ENCODE data around the gene SNED1.

The SNED1 gene

DNA sequence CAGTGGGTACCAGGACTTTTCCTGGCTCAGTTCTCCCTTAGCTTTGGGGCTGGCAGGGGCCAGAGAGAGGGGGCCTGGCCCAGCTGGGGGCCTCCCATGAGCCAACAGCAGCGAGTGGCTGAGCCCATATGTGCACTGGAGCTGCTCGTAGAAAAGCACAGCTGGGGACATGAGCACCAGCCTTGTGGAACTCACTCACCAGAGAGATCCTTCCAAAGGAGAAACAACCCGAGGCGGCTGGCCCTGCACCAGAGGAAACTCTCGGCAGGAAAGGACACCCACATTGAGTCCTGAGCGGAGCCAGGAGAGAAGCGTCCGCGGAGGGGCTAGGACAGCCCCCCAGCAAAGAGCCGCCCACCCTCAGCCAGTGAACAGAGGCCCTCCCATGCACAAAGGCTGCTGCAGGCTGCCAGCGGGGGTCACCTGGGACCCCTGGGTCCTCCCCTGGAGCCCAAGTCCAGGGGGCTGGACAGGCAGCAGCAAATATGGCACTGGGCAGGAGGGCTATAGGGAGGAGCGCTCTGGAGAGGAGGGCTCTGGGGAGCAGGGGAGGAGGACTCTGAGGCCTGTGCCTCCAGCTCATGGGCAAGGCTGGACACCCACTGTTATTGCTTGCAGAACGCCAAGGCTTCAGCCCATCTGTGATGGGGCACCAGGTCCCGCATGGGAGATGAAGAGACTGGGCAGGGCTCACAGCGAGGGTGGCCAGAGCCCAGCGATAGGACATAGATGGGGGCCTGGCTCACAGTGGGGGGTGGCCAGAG, 42.1 kb upstream of the SNED1 start:
- Histone ChIP-seq H3K27ac (ENCODE audit: low read length) (no peak overlapping the region), H3K79me2 (ENCODE audit: low read length) (no peaks in the 10 kb centered on the region), H3K9me2 (replicated peaks; ENCODE audit: insufficient read depth, low read length) (no peaks in the 10 kb centered on the region), H3K9me3 (replicated peaks; ENCODE audit: insufficient read depth, low read length) (no peaks in the 10 kb centered on the region), H3K9ac (ENCODE audit: low read length) (no peak overlapping the region), H3K4me3 (ENCODE audit: low read length) (no peak overlapping the region), H3K4me1 (ENCODE audit: low read length) (no peaks in the 10 kb centered on the region), H3K36me3 (replicated peaks; ENCODE audit: insufficient read depth, low read length) (no peaks in the 10 kb centered on the region), H3F3A (ENCODE audit: insufficient read depth, low read length) (no peaks in the 10 kb centered on the region), H3K27me3 (replicated peaks; ENCODE audit: insufficient read depth, low read length) (peaks cover 71% of the 10 kb centered on the region), H4K20me1 (ENCODE audit: insufficient read depth, low read length) (no peaks in the 10 kb centered on the region), H2AFZ (ENCODE audit: low read length) (no peak overlapping the region), H3K4me2 (ENCODE audit: low read depth, low read length) (no peak overlapping the region)
- DNase-seq: no peak
- TF ChIP-seq, protein P1, sequence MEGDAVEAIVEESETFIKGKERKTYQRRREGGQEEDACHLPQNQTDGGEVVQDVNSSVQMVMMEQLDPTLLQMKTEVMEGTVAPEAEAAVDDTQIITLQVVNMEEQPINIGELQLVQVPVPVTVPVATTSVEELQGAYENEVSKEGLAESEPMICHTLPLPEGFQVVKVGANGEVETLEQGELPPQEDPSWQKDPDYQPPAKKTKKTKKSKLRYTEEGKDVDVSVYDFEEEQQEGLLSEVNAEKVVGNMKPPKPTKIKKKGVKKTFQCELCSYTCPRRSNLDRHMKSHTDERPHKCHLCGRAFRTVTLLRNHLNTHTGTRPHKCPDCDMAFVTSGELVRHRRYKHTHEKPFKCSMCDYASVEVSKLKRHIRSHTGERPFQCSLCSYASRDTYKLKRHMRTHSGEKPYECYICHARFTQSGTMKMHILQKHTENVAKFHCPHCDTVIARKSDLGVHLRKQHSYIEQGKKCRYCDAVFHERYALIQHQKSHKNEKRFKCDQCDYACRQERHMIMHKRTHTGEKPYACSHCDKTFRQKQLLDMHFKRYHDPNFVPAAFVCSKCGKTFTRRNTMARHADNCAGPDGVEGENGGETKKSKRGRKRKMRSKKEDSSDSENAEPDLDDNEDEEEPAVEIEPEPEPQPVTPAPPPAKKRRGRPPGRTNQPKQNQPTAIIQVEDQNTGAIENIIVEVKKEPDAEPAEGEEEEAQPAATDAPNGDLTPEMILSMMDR (IDR thresholded peaks at IDR 0.05; ENCODE audit: low read length): no peak
- TF ChIP-seq EZH2 (optimal IDR thresholded peaks at IDR 0.05; ENCODE audit: low read depth, low read length) (no peak), EZH2phosphoT487 (IDR thresholded peaks at IDR 0.05; ENCODE audit: low read length) (no peak)

DNA sequence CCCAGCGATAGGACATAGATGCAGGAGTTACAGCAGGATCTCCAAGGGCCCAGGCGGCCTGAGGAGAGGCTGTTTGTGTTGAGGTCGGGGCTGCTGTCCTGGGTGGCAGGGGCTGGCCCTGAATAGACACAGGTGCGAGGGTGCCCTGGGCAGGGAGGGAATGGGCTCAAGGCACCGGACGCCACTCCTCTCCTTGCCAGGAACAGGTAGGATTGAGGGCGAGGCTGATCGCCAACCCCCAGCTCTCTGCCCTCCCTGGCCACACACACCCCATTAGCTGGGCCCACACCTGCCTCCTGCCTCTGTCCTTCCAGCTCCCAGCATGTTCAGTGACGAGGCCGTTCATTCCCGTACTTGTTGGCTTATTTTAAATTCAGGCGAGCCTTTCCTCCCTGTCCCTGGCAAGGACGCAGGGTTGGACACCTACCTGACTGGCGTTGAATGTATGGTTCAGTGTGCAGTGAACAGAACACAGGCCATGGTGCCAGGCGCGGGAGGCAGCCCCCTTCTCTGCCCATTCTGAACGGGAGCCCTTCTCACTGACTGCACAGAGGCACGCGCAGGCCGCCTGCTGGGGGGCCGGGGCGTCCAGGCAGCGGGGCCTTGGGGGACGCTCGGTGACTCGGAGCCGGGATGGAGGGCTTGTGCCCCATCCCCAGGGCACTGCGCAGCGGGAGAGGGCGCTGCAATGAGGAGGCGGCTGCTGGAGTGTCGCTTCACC, 41.3 kb upstream of the SNED1 start:
- Histone ChIP-seq H3F3A (ENCODE audit: insufficient read depth, low read length) (no peaks in the 10 kb centered on the region), H3K27ac (ENCODE audit: low read length) (no peak overlapping the region), H2AFZ (ENCODE audit: low read length) (no peak overlapping the region), H3K9ac (ENCODE audit: low read length) (no peak overlapping the region), H3K4me3 (ENCODE audit: low read length) (no peak overlapping the region), H3K36me3 (replicated peaks; ENCODE audit: insufficient read depth, low read length) (no peaks in the 10 kb centered on the region), H3K9me2 (replicated peaks; ENCODE audit: insufficient read depth, low read length) (no peaks in the 10 kb centered on the region), H4K20me1 (ENCODE audit: insufficient read depth, low read length) (no peaks in the 10 kb centered on the region), H3K27me3 (replicated peaks; ENCODE audit: insufficient read depth, low read length) (peaks cover 71% of the 10 kb centered on the region), H3K79me2 (ENCODE audit: low read length) (no peaks in the 10 kb centered on the region), H3K4me1 (ENCODE audit: low read length) (no peaks in the 10 kb centered on the region), H3K9me3 (replicated peaks; ENCODE audit: insufficient read depth, low read length) (no peaks in the 10 kb centered on the region), H3K4me2 (ENCODE audit: low read depth, low read length) (no peak overlapping the region)
- TF ChIP-seq EZH2phosphoT487 (IDR thresholded peaks at IDR 0.05; ENCODE audit: low read length) (no peak), EZH2 (optimal IDR thresholded peaks at IDR 0.05; ENCODE audit: low read depth, low read length) (no peak)
- no peak for DNase-seq

DNA sequence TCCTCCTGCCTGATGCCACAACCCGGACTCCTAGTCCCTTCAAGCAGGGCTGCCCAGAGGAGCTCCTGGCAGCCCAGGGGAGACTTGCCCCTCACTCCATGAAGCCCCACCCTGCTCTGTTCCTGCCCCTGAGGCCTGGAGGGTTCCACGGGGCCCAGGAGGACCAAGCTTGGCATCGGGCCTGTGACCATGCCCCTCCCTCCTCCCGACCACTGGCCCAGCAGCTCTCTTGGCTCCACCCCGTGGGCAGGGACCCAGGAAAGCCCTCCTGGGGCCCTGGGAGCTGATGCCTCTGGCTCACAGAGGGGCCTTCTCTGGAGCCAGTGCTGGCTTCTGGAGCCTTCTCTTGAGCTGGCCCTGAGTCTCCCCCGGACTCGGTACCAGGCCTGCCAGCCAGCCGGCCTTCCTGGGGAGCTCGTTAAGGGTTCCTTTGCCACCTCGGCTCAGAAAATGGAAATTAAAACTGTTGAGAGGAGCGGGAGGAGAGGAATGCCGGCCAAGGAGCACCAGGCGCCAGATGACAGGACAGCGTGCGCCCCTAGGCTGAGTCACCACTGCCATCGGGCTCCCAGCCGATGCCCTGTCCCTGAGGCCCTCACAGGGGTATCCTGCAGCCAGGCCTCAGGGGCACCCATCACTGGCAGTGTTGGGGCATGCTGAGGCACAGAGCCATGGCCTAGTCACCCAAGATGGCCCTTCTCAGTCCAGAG, 40.6 kb upstream of the SNED1 start:
- Histone ChIP-seq H4K20me1 (ENCODE audit: insufficient read depth, low read length) (no peaks in the 10 kb centered on the region), H3K4me3 (ENCODE audit: low read length) (no peak overlapping the region), H3K4me2 (ENCODE audit: low read depth, low read length) (no peak overlapping the region), H3K9ac (ENCODE audit: low read length) (no peak overlapping the region), H3K36me3 (replicated peaks; ENCODE audit: insufficient read depth, low read length) (no peaks in the 10 kb centered on the region), H2AFZ (ENCODE audit: low read length) (no peak overlapping the region), H3K9me3 (replicated peaks; ENCODE audit: insufficient read depth, low read length) (no peaks in the 10 kb centered on the region), H3K9me2 (replicated peaks; ENCODE audit: insufficient read depth, low read length) (no peaks in the 10 kb centered on the region), H3K4me1 (ENCODE audit: low read length) (no peaks in the 10 kb centered on the region), H3K27me3 (replicated peaks; ENCODE audit: insufficient read depth, low read length) (peaks cover 66% of the 10 kb centered on the region), H3F3A (ENCODE audit: insufficient read depth, low read length) (no peaks in the 10 kb centered on the region), H3K27ac (ENCODE audit: low read length) (no peak overlapping the region), H3K79me2 (ENCODE audit: low read length) (no peaks in the 10 kb centered on the region)
- TF ChIP-seq, protein P1 (IDR thresholded peaks at IDR 0.05; ENCODE audit: low read length): no peak
- TF ChIP-seq EZH2 (optimal IDR thresholded peaks at IDR 0.05; ENCODE audit: low read depth, low read length) (no peak), EZH2phosphoT487 (IDR thresholded peaks at IDR 0.05; ENCODE audit: low read length) (no peak)
- DNase-seq: no peak
